Right lobe of liver (tissue), 6 donors: ENCODE results near the gene BSG. TPM values are rescaled to one million over a fixed set of nuclear protein-coding genes. Genes with fewer than 3 reads are reported as not detected.

Source experiments
- ATAC-seq, 4 donors: fragments of 200-7000 bp; cut with Tn5 transposase; one replicate each; pipeline ENCODE4 v1.9.1; 2020; ENCODE audit warnings: mild to moderate bottlenecking in 4 of 4, moderate library complexity in 4 of 4
- DNase-seq, 3 donors: peaks; one replicate each; pipeline ENCODE4 v3.0.0-alpha.2; 2020
- H3K27ac ChIP-seq, 3 donors: fragments of 200-600 bp; one replicate each; pipeline ENCODE4 v1.8.0; 2022
- H3K27me3 ChIP-seq, 2 donors: fragments of 200-600 bp; one replicate each; pipeline ENCODE4 v1.8.0; 2022
- H3K36me3 ChIP-seq, 4 donors: fragments of 200-600 bp; sonication (generic) in 1 of 4; one replicate each; pipeline versions ENCODE4 v1.5.1 to v1.8.0; 2017 to 2022; ENCODE audit warnings: control low read depth in 1 of 4
- H3K4me1 ChIP-seq, 4 donors: fragments of 200-600 bp; sonication (generic) in 1 of 4; one replicate each; pipeline versions ENCODE4 v1.5.1 to v1.8.0; 2017 to 2022; ENCODE audit warnings: control low read depth in 1 of 4
- H3K4me3 ChIP-seq, 3 donors: fragments of 200-600 bp; one replicate each; pipeline ENCODE4 v1.8.0; 2022
- H3K9me3 ChIP-seq, 4 donors: fragments of 200-600 bp; sonication (generic) in 1 of 4; one replicate each; pipeline versions ENCODE4 v1.5.1 to v1.8.0; 2017 to 2022; ENCODE audit warnings: control low read depth in 1 of 4
- CTCF ChIP-seq, 4 donors: fragments of 200-600 bp in 3 of 4; fragments of 450-650 bp in 1 of 4; IDR thresholded peaks; one replicate each; pipeline versions ENCODE4 v1.5.1 to v1.8.0; 2016 to 2022; ENCODE audit warnings: antibody characterized with exemption in 4 of 4, mild to moderate bottlenecking in 2 of 4
- POLR2A ChIP-seq: fragments of 450-650 bp; IDR thresholded peaks from one replicate; pipeline ENCODE4 v1.6.1; 2017; ENCODE audit warnings: antibody characterized with exemption, mild to moderate bottlenecking
- WGBS: methylation state at CpG from one replicate; pipeline ENCODE4 v1.1.6; 2018; ENCODE audit warnings: low coverage, low lambda C conversion rate; ENCODE audit not compliant: insufficient coverage; ENCODE audit errors: missing lambda C conversion rate; 5-methylcytosine and 5-hydroxymethylcytosine counted together
- intact Hi-C, 2 donors: fragments of 100-400 bp; cut with DNase I; formaldehyde crosslinking; loops; one replicate each; pipeline versions ENCODE4 v1.11.2 to v1.14.1; 2022
- long read RNA-seq: library from polyadenylated mRNA; unstranded; transcript quantifications from one replicate; pipeline ENCODE4 v2.0.0, GENCODE V29; 2019
- total RNA-seq, 6 experiments: library from RNA; depleted of rRNA in 2 of 6; stranded (reverse); fragments of >200 nt in 2 of 6; fragmentation: NEBNext Ultra II Directional in 3 of 6; extraction: Animal tissue kit (Norgen Biotek cat#: 25700) in 3 of 6; gene quantifications; one replicate each; pipeline versions ENCODE4 v1.1.0 to v1.2.4, GENCODE V29; 2016 to 2023
- donor health status: DM: no; HTN: yes; CAD: no.
- donor health status: DM: no; HTN: no; CAD: no.
- donor health status: DM: no; HTN: no; CAD: no.
- donor health status: DM: no; HTN: yes; CAD: no.
- donor health status: DM: no; HTN: yes; CAD: no.

BSG gene
- 100 to 1,000 TPM in 4 of 6 experiments, 10 to 100 TPM in 2; 88.6 to 369 (median 124) TPM for total RNA-seq
- long read RNA-seq, partial matches to known transcripts, result 1 of 13 reads
- long read RNA-seq, other reads (novel, unspliced or antisense), result 12 of 13 reads

GRCh38 chr19:572140-572742 lies at the start of gene BSG:
Gene BSG, plus strand, starts transcription at chr19:572596. Its CDS starts 39 bp downstream, at chr19:572635.
- ATAC-seq (peak; percentile 78 to 93 (median 84)), DNase-seq (peak; percentile 99)
- peak within 1 kb of the TSS; percentile 95 to 98 (median 97) for H3K4me3 ChIP-seq
- intact Hi-C loops, result no loop called here
- H3K27ac ChIP-seq, result peak within 1 kb of the TSS; percentile 74 to 90 (median 77)
- peaks cover 0 to 38% (median 14%) of the 10 kb centered on the region in 4 donors for H3K4me1 ChIP-seq
- under 1% methylated on average over 24 of the region's 79 CpGs for WGBS
- H3K36me3 ChIP-seq, result no peaks in the 10 kb centered on the region
- no peaks in the 10 kb centered on the region for H3K27me3 ChIP-seq
- no peak for TF ChIP-seq CTCF (IDR thresholded peaks at IDR 0.05)
- peak; percentile 99 for TF ChIP-seq POLR2A
- H3K9me3 ChIP-seq, result no peaks in the 10 kb centered on the region

DNA sequence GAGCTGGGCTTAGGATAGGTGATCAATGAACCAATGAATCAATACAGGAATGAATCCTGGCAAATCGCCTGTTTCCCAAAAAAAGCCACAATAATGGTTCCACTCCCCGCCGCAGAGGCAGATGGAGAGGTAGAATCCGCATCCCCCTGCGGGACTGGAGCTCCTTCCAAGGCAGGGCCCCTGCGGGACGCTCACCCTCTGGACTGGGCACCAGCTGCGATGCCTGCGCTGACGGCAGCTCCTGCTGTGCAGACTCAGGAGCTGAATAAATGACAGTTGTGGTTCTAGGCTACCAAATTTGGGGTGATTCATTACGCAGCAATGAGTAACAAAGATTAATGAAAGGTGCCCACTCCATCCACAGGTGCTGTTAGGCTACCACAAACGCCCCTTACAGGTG lies 49.7 kb upstream of the BSG start:
- Histone ChIP-seq H3K36me3 (no peaks in the 10 kb centered on the region), H3K4me1 (no peaks in the 10 kb centered on the region), H3K27me3 (no peaks in the 10 kb centered on the region), H3K9me3 (no peaks in the 10 kb centered on the region), H3K4me3 (no peak overlapping the region), H3K27ac (no peak overlapping the region)
- WGBS, result no CpG with 5 or more reads among the region's 12 CpGs
- ATAC-seq, result no peak
- TF ChIP-seq POLR2A, result no peak
- no peak for TF ChIP-seq CTCF (IDR thresholded peaks at IDR 0.05)
- no peak for DNase-seq
- intact Hi-C loops, result no loop called here

DNA sequence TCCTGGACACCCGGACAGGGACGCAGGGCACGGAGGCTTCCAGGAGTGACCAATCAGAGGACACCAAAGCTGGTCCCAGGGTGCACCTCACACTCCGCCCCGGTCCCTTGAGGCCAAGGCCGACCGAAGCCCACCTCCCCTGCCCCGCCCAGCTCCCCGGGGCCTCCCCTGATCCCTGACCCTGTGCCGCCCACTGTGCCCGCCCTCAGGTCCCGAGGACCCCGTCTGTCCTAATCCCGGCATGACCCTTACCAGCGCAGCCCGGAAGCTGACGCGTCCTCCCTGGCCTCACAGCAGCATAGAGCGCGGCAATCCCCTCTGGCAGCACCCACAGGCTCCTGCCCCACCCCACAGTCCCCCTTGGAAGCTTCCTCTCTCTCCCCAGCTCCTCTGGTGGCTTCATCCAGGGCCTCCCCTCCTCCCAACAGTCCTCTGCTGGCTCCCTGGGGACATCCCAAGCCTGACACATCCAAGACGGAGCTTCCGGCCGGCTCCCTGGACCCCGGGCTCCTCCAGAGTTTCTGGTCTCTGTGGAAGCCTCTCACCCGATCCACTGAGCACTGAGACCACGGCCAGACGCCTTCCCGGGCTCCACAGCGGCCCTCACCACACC lies 48.2 kb upstream of the BSG start:
- WGBS, result 40% methylated on average over 4 of the region's 29 CpGs
- H3K27me3 ChIP-seq, result no peaks in the 10 kb centered on the region
- H3K4me3 ChIP-seq, result no peak overlapping the region
- no peak overlapping the region for H3K27ac ChIP-seq
- TF ChIP-seq POLR2A (no peak), CTCF (IDR thresholded peaks at IDR 0.05) (no peak)
- no peaks in the 10 kb centered on the region for H3K4me1 ChIP-seq
- peak in 3 of 4 donors; percentile 30 to 34 (median 33) for ATAC-seq
- no peaks in the 10 kb centered on the region for H3K9me3 ChIP-seq
- H3K36me3 ChIP-seq, result no peaks in the 10 kb centered on the region
- DNase-seq, result peak in 1 of 3 donors; percentile 23
- intact Hi-C loops, result no loop called here

DNA sequence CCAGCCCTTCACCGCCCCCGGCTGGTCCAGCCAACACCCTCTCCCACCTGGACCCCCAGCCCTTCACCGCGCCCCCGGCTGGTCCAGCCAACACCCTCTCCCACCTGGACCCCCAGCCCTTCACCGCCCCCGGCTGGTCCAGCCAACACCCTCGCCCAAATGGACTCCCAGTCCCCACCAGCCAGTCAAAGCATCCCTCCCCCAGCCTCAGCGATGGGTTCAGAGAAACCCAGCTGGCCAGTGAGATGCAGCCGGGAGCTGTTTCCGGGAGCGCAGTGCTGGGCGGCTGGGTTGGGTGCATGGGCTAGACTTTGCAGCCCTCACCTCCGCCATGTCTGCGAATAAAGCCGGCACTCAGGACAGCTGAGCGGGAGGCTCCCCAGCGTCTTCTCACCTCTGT lies 47.4 kb upstream of the BSG start:
- no peaks in the 10 kb centered on the region for H3K27me3 ChIP-seq
- DNase-seq (no peak), ATAC-seq (no peak)
- no peak overlapping the region for H3K4me3 ChIP-seq
- TF ChIP-seq POLR2A, result no peak
- no peak for TF ChIP-seq CTCF (IDR thresholded peaks at IDR 0.05)
- no peak overlapping the region for H3K27ac ChIP-seq
- no peaks in the 10 kb centered on the region for H3K9me3 ChIP-seq
- intact Hi-C loops, result no loop called here
- no peaks in the 10 kb centered on the region for H3K36me3 ChIP-seq
- 73% methylated on average over 12 of the region's 18 CpGs for WGBS
- H3K4me1 ChIP-seq, result no peaks in the 10 kb centered on the region
